K562 (cell line): Measurements from ENCODE around the gene ZNF133. TPM values are rescaled to one million over a fixed set of nuclear protein-coding genes. Genes with fewer than 3 reads are reported as not detected.

Experiments
- ETV5 ChIP-seq: sonication (generic); formaldehyde crosslinking; IDR thresholded peaks from 2 replicates; pipeline ENCODE4 v1.4.0; 2020; ENCODE audit warnings: low read depth, mild to moderate bottlenecking, missing genetic modification reagents
- GABPB1 ChIP-seq: sonication (generic); formaldehyde crosslinking; IDR thresholded peaks from 2 replicates; pipeline ENCODE4 v1.8.0; 2022; ENCODE audit warnings: mild to moderate bottlenecking, missing genetic modification reagents
- HDGF ChIP-seq: fragments of 450-650 bp; IDR thresholded peaks from 2 replicates; pipeline ENCODE4 v1.6.1; 2016
- HNRNPH1 ChIP-seq: fragments of 200-400 bp; formaldehyde crosslinking; optimal IDR thresholded peaks from 2 replicates; pipeline ENCODE3; 2017; ENCODE audit warnings: low read depth, mild to moderate bottlenecking, low read length, moderate library complexity
- KAT8 ChIP-seq: fragments of 450-650 bp; IDR thresholded peaks from 2 replicates; pipeline ENCODE4 v1.6.1; 2016; ENCODE audit warnings: low read depth, mild to moderate bottlenecking
- KDM4B ChIP-seq, 2 experiments: fragments of 450-650 bp in 1 of 2; sonication (generic) in 1 of 2; IDR thresholded peaks; 2 replicates each; pipeline ENCODE4 v1.6.1; 2016 to 2017; ENCODE audit warnings: borderline replicate concordance in 2 of 2, antibody characterized with exemption in 1 of 2, low read depth in 1 of 2, mild to moderate bottlenecking in 1 of 2
- LCOR ChIP-seq: sonication (generic); formaldehyde crosslinking; IDR thresholded peaks from 2 replicates; pipeline ENCODE4 v1.8.0; 2022; ENCODE audit warnings: mild to moderate bottlenecking, missing genetic modification reagents
- NRF1 ChIP-seq, 2 experiments: fragments of 450-650 bp; IDR thresholded peaks in 1 of 2; conservative IDR thresholded peaks in 1 of 2; 2 replicates each; pipeline ENCODE4 v1.6.1; 2014; ENCODE audit warnings: mild to moderate bottlenecking in 2 of 2
- PRDM10 ChIP-seq: fragments of 450-650 bp; IDR thresholded peaks from 2 replicates; pipeline ENCODE4 v1.6.1; 2018; ENCODE audit not compliant: partially characterized antibody
- RHOXF2B ChIP-seq: fragments of 250-450 bp; sonication (Bioruptor Pico); conservative IDR thresholded peaks from 2 replicates; pipeline ENCODE4 v1.5.1; 2021
- SIX5 ChIP-seq, 2 experiments: IDR thresholded peaks; 2 replicates each; pipeline ENCODE4 v1.6.1; 2011; ENCODE audit warnings: low read length in 2 of 2, borderline replicate concordance in 1 of 2, low read depth in 1 of 2, mild to moderate bottlenecking in 1 of 2, moderate library complexity in 1 of 2; ENCODE audit not compliant: insufficient read depth in 1 of 2
- ZBTB40 ChIP-seq, 2 experiments: fragments of 450-650 bp in 1 of 2; sonication (generic) in 1 of 2; formaldehyde crosslinking in 1 of 2; IDR thresholded peaks; 2 replicates each; pipeline versions ENCODE4 v1.7.1 to v1.9.0; 2016 to 2022; ENCODE audit warnings: inconsistent platforms in 1 of 2, mild to moderate bottlenecking in 1 of 2, missing genetic modification reagents in 1 of 2
- ZNF589 ChIP-seq: fragments of 200-800 bp; sonication (Bioruptor generic); IDR thresholded peaks from 2 replicates; pipeline ENCODE4 v1.6.1; 2016; ENCODE audit warnings: low read depth, missing genetic modification characterization, missing compliant biosample characterization
- polyA plus RNA-seq, 8 experiments: library from polyadenylated mRNA; depleted of rRNA in 4 of 8; stranded (reverse) in 5 of 8; unstranded in 3 of 8; fragments of >200 nt; fragmentation: Nextera tagmentation in 2 of 8; fragmentation: Illumina TruSeq in 1 of 8; extraction: Ambion mirVana in 2 of 8; extraction: Trizol in 1 of 8; gene quantifications; 2 replicates each; pipeline versions ENCODE4 v1.2.1 to v1.2.3, GENCODE V29; 2011 to 2014; ENCODE audit warnings: inconsistent platforms in 1 of 8, missing spikeins in 1 of 8
- total RNA-seq, 7 experiments: library from RNA; depleted of rRNA in 6 of 7; stranded (reverse); fragments of >200 nt in 6 of 7; fragmentation: Illumina TruSeq in 2 of 7; extraction: Trizol in 2 of 7; gene quantifications; 2 replicates each; pipeline versions ENCODE4 v1.2.1 to v1.2.3, GENCODE V29; 2011 to 2021; ENCODE audit warnings: low replicate concordance in 1 of 7

The ZNF133 gene
- total and polyA plus RNA-seq, 9 of the 15 experiments (the other 6 are each of a cell fraction or from before 2014, with no cell fraction given), result 1.1 to 6.5 (median 3.8) TPM

GRCh38 chr20:18287915-18288748 lies at the start of gene ZNF133 (continued):
- TF ChIP-seq ZBTB40 (IDR thresholded peaks at IDR 0.05) (peak; percentile 97), ZBTB40 (CRISPR knock-in tag; IDR thresholded peaks at IDR 0.05) (no peak), SIX5 (IDR thresholded peaks at IDR 0.05; ENCODE audit: borderline replicate concordance in 1 of 2, insufficient read depth in 1 of 2, low read depth in 1 of 2, low read length in 2 of 2) (peak; percentile 66 to 73), RHOXF2B (no peak), KDM4B (IDR thresholded peaks at IDR 0.05; ENCODE audit: borderline replicate concordance in 2 of 2, low read depth in 1 of 2) (peak in 1 of 2 experiments; percentile 61; a peak in 1 of 4 replicates), PRDM10 (peak; percentile 15), LCOR (CRISPR knock-in tag) (0 out of 2 replicates have a peak, but pooled peaks have one; percentile 41), HDGF (no peak), KAT8 (no peak), ETV5 (CRISPR knock-in tag) (peak; percentile 72), GABPB1 (CRISPR knock-in tag) (peak; percentile 96), NRF1 (conservative IDR thresholded peaks at IDR 0.05 in 1 of 2, IDR thresholded peaks at IDR 0.05 in 1 of 2) (peak; percentile 33 to 56; a peak in 2 of 4 replicates), ZNF589 (CRISPR knock-in tag) (peak; percentile 80; the same call in 1 of the 2 replicates), HNRNPH1 (no peak)
